DOHH2 (cell line): Measurements from ENCODE around the gene NKAIN2.

ENCODE experiments used
- H3F3A ChIP-seq: fragments of 200-600 bp; sonication (generic), shearing (Covaris generic); 2 replicates; pipeline ENCODE4 v1.6.0; 2016; ENCODE audit warnings: antibody characterized with exemption, mild to moderate bottlenecking; ENCODE audit not compliant: control insufficient read depth, insufficient read depth
- H3K27ac ChIP-seq: fragments of 200-600 bp; sonication (generic); 2 replicates; pipeline ENCODE4 v1.5.1; 2014; ENCODE audit warnings: low read depth, mild to moderate bottlenecking, low read length, moderate library complexity
- H3K27me3 ChIP-seq: fragments of 200-600 bp; sonication (generic); 2 replicates; pipeline ENCODE4 v1.6.1; 2014; ENCODE audit warnings: mild to moderate bottlenecking, low read length, mixed read lengths; ENCODE audit not compliant: control insufficient read depth
- H3K36me3 ChIP-seq: fragments of 200-600 bp; sonication (generic); 2 replicates; pipeline ENCODE4 v1.6.1; 2014; ENCODE audit warnings: mild to moderate bottlenecking, low read length, moderate library complexity, mixed read lengths; ENCODE audit not compliant: control insufficient read depth
- H3K4me1 ChIP-seq: fragments of 200-600 bp; sonication (generic); 2 replicates; pipeline ENCODE4 v1.6.1; 2014; ENCODE audit warnings: mild to moderate bottlenecking, low read length, mixed read lengths; ENCODE audit not compliant: control insufficient read depth
- H3K4me2 ChIP-seq: fragments of 200-600 bp; sonication (generic); 2 replicates; pipeline ENCODE4 v1.6.0; 2014; ENCODE audit warnings: mild to moderate bottlenecking, low read length, moderate library complexity
- H3K4me3 ChIP-seq: fragments of 200-600 bp; sonication (generic); 2 replicates; pipeline ENCODE4 v1.5.1; 2014; ENCODE audit warnings: mild to moderate bottlenecking, low read length, mixed read lengths
- H3K79me2 ChIP-seq: fragments of 200-600 bp; sonication (generic); 2 replicates; pipeline ENCODE4 v1.6.1; 2014; ENCODE audit warnings: mild to moderate bottlenecking, low read length, mixed read lengths; ENCODE audit not compliant: control insufficient read depth
- H3K9me2 ChIP-seq: fragments of 200-600 bp; sonication (generic); replicated peaks from 2 replicates; pipeline ENCODE4 v1.6.1; 2014; ENCODE audit warnings: mild to moderate bottlenecking, low read length, mixed read lengths; ENCODE audit not compliant: control insufficient read depth
- H3K9me3 ChIP-seq: fragments of 200-600 bp; sonication (generic); 2 replicates; pipeline ENCODE4 v1.6.1; 2014; ENCODE audit warnings: antibody characterized with exemption, low read length, mixed read lengths; ENCODE audit not compliant: control insufficient read depth, insufficient read depth
- H4K20me1 ChIP-seq: fragments of 200-600 bp; sonication (generic); 2 replicates; pipeline ENCODE4 v1.6.0; 2014; ENCODE audit warnings: low read depth, mild to moderate bottlenecking, antibody characterized with exemption, low read length, moderate library complexity; ENCODE audit not compliant: control insufficient read depth, insufficient read depth
- EZH2phosphoT487 ChIP-seq: fragments of 200-600 bp; sonication (generic); IDR thresholded peaks from 2 replicates; pipeline ENCODE4 v1.6.1; 2017; ENCODE audit warnings: borderline replicate concordance, mild to moderate bottlenecking, antibody characterized with exemption, low read length, moderate library complexity, mixed read lengths
- TF ChIP-seq, protein P1 (sequence below): fragments of 200-600 bp; sonication (generic); IDR thresholded peaks from one replicate; pipeline ENCODE4 v1.5.1; 2014; ENCODE audit warnings: antibody characterized with exemption, mild to moderate bottlenecking, low read depth, low read length; ENCODE audit not compliant: poor library complexity, severe bottlenecking

Gene NKAIN2

DNA sequence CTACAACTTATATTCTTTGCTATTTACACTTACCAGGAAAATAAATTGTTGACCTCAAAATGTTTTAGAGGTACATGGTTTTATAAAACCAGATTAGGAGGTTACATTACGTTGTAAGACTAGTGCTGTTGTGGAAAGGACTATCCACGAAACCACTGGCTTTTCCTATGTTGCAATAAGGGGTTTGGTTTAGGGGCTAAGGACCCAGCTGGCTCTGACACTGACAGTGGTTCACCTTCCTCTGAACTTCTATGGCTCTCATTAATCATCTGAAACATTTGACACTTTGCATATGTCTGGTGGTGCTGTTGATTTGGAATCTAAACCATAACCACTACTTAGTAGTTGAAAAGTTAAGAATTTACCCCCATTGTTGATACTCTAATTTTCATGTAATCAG, 186.7 kb downstream of the NKAIN2 start:
- Histone ChIP-seq H3K27ac (no peak overlapping the region), H3K79me2 (no peaks in the 10 kb centered on the region), H3K9me3 (no peaks in the 10 kb centered on the region), H3F3A (no peaks in the 10 kb centered on the region), H3K4me3 (no peak overlapping the region), H3K9me2 (no peaks in the 10 kb centered on the region), H3K36me3 (no peaks in the 10 kb centered on the region), H3K27me3 (no peaks in the 10 kb centered on the region), H4K20me1 (no peaks in the 10 kb centered on the region), H3K4me1 (no peaks in the 10 kb centered on the region), H3K4me2 (no peak overlapping the region)
- TF ChIP-seq, protein P1, sequence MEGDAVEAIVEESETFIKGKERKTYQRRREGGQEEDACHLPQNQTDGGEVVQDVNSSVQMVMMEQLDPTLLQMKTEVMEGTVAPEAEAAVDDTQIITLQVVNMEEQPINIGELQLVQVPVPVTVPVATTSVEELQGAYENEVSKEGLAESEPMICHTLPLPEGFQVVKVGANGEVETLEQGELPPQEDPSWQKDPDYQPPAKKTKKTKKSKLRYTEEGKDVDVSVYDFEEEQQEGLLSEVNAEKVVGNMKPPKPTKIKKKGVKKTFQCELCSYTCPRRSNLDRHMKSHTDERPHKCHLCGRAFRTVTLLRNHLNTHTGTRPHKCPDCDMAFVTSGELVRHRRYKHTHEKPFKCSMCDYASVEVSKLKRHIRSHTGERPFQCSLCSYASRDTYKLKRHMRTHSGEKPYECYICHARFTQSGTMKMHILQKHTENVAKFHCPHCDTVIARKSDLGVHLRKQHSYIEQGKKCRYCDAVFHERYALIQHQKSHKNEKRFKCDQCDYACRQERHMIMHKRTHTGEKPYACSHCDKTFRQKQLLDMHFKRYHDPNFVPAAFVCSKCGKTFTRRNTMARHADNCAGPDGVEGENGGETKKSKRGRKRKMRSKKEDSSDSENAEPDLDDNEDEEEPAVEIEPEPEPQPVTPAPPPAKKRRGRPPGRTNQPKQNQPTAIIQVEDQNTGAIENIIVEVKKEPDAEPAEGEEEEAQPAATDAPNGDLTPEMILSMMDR: no peak
- no peak for TF ChIP-seq EZH2phosphoT487

DNA sequence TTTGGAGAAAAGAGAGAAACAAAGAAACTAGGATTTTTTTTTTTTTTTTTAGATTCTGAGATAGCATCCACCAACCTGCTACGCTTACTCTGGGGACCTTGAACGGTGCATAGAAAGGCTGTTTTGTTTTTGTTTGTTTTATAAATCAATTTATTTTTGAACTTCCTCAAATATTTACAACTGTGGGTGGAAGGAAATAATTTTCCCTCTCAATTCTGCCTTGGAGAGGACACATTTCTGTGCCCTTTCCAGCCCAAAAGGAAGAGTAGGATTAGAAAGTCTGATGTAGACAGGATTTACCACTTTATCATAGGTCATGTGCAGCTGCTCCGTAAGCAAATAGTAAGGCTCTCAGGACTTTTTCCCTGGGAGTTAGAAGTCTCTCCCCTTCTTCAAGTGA, 190.5 kb downstream of the NKAIN2 start:
- H3K4me1 ChIP-seq: no peaks in the 10 kb centered on the region
- no peak overlapping the region for H3K4me2 ChIP-seq
- TF ChIP-seq, protein P1: no peak
- TF ChIP-seq EZH2phosphoT487: no peak

DNA sequence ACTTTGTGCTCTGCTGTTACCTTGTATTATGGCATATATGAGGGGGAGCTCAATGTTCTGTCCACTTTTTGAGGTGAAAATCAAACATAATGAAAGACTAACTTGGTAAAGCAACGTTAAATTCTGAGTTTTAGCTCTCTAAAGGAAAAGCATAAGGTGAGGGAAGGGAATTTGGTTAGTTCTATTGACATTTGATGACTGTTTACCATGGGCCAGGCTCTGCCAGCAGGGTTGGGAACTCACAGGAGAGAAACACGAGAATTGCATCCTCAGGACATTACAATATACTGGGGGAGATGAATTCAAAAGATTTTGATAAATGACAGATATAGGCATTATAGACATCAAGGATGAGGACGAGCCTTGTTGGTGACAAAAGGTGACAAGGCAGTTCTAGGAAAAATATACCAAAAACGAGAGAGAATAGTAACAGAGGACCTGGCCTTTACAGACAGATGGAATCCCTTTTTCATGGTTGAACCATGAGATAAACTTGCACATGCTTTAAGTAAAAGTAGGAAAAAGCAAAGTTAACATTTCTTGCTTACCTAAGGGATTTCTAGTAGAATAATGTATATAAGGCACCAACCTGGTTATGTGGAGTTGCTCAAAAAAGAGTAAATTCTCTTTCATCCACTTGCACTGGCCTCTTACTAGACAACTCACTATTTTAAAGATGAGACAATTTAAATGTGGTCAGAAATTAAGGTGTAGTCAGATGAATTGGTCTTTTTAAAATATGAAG, 191.4 kb downstream of the NKAIN2 start:
- H3F3A ChIP-seq: no peaks in the 10 kb centered on the region
- H3K9me2 ChIP-seq: no peaks in the 10 kb centered on the region; the same call in 1 of the 2 replicates
- TF ChIP-seq, protein P1: no peak
- no peak for TF ChIP-seq EZH2phosphoT487
- no peaks in the 10 kb centered on the region for H3K79me2 ChIP-seq
- H3K4me1 ChIP-seq: no peaks in the 10 kb centered on the region
- no peaks in the 10 kb centered on the region for H4K20me1 ChIP-seq
- no peaks in the 10 kb centered on the region for H3K36me3 ChIP-seq
- no peak overlapping the region for H3K27ac ChIP-seq
- no peaks in the 10 kb centered on the region for H3K9me3 ChIP-seq
- H3K4me3 ChIP-seq: no peak overlapping the region
- no peak overlapping the region for H3K4me2 ChIP-seq
- no peaks in the 10 kb centered on the region for H3K27me3 ChIP-seq

More for the DNA sequence above, 190.5 kb downstream of the NKAIN2 start:
- Histone ChIP-seq H4K20me1 (no peaks in the 10 kb centered on the region), H3K27me3 (no peaks in the 10 kb centered on the region), H3K36me3 (no peaks in the 10 kb centered on the region), H3K9me2 (no peaks in the 10 kb centered on the region; the same call in 1 of the 2 replicates), H3K27ac (no peak overlapping the region), H3K4me3 (no peak overlapping the region), H3F3A (no peaks in the 10 kb centered on the region), H3K9me3 (no peaks in the 10 kb centered on the region), H3K79me2 (no peaks in the 10 kb centered on the region)
